ENCODE measurements around the gene PLA2G4E.

DNA sequence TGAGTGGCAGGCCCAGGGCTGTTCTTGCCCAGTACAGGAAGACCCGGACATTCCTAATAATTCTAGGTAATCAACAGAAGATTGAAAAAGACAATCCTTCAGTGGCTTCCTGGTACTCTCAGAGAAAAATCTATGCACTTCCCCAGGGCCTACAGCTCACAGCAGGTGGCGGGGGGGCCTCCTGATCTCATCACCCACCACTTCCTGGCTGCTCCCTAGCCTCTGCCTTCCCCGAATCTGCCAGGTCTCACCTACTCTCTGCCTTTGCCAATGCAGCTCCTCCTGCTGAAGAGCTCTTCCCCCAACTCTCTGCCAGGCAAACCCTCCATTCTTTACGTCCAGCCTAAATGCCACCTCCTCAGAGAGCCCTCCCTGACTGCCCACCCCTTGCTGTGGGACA lies 86.0 kb downstream of the PLA2G4E start:
- TF ChIP-seq JUN (IDR thresholded peaks at IDR 0.05) (no peak), USF2 (IDR thresholded peaks at IDR 0.05) (no peak), MAFK (IDR thresholded peaks at IDR 0.05; ENCODE audit: partially characterized antibody) (no peak), MYC (IDR thresholded peaks at IDR 0.05; ENCODE audit: borderline replicate concordance, low read length) (no peak), POLR2A (IDR thresholded peaks at IDR 0.05; ENCODE audit: low read length) (no peak)
- TF ChIP-seq, protein P1, sequence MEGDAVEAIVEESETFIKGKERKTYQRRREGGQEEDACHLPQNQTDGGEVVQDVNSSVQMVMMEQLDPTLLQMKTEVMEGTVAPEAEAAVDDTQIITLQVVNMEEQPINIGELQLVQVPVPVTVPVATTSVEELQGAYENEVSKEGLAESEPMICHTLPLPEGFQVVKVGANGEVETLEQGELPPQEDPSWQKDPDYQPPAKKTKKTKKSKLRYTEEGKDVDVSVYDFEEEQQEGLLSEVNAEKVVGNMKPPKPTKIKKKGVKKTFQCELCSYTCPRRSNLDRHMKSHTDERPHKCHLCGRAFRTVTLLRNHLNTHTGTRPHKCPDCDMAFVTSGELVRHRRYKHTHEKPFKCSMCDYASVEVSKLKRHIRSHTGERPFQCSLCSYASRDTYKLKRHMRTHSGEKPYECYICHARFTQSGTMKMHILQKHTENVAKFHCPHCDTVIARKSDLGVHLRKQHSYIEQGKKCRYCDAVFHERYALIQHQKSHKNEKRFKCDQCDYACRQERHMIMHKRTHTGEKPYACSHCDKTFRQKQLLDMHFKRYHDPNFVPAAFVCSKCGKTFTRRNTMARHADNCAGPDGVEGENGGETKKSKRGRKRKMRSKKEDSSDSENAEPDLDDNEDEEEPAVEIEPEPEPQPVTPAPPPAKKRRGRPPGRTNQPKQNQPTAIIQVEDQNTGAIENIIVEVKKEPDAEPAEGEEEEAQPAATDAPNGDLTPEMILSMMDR (IDR thresholded peaks at IDR 0.05) = no peak
